ENCODE results near the gene ARHGAP45.
A peak's percentile ranks its signal among the peaks of the same experiment; 100 is the strongest.
"Not testable (repeated sequence)": the region's sequence is repeated elsewhere in the genome, so short reads cannot be mapped to it uniquely, and the experiment has no call there.

The ARHGAP45 gene

GRCh38 chr19:1105008-1105872, 38.3 kb downstream of the ARHGAP45 start:
- DNase-seq = no peak

- no peak for DNase-seq
Measured at GRCh38 chr19:1105873-1106840, 39.2 kb downstream of the ARHGAP45 start.

- no peak for DNase-seq
Measured at GRCh38 chr19:1106841-1107660, 40.1 kb downstream of the ARHGAP45 start.

GRCh38 chr19:1107661-1108261, 40.8 kb downstream of the ARHGAP45 start:
- no peak for DNase-seq

GRCh38 chr19:1108291-1109031, 41.5 kb downstream of the ARHGAP45 start:
- DNase-seq = no peak

- no peak for DNase-seq
Measured at GRCh38 chr19:1109032-1109551, 42.1 kb downstream of the ARHGAP45 start.

- no peak for DNase-seq
Measured at GRCh38 chr19:1109697-1110671, 43.0 kb downstream of the ARHGAP45 start.

- no peak for DNase-seq
Measured at GRCh38 chr19:1110809-1111640, 44.1 kb downstream of the ARHGAP45 start.

GRCh38 chr19:1111641-1112267, 44.8 kb downstream of the ARHGAP45 start:
- DNase-seq = no peak

- no peak for DNase-seq
Measured at GRCh38 chr19:1112268-1113029, 45.5 kb downstream of the ARHGAP45 start.

GRCh38 chr19:1113030-1113985, 46.3 kb downstream of the ARHGAP45 start:
- peak; percentile 84 to 85 for DNase-seq

GRCh38 chr19:1113986-1114483, 47.1 kb downstream of the ARHGAP45 start:
- no peak for DNase-seq

- not testable (repeated sequence) for DNase-seq
Measured at GRCh38 chr19:1114728-1115127, 47.8 kb downstream of the ARHGAP45 start.

- no peak for DNase-seq
Measured at GRCh38 chr19:1115646-1116420, 48.9 kb downstream of the ARHGAP45 start.
